Endothelial cell of umbilical vein (primary cell): ENCODE measurements around the gene OSBPL6. TPM values are rescaled to one million over a fixed set of nuclear protein-coding genes. Genes with fewer than 3 reads are reported as not detected.

Experiments
- BruUV-seq: library from RNA; stranded (reverse); fragments of 400-500 nt; replicated peaks from 2 replicates; lab custom pipeline; 2021; lab: Mats Ljungman, UMichigan
- CTCF ChIA-PET: fragments of 300-600, 350-600 bp; sonication (Branson Sonifier 250); formaldehyde crosslinking; loops from one replicate; lab custom pipeline; 2021; ENCODE audit warnings: antibody characterized with exemption, inconsistent platforms; lab: Charles Lee
- POLR2A ChIA-PET: fragments of 300-600, 350-600 bp; sonication (Branson Sonifier 250); formaldehyde crosslinking; loops from one replicate; lab custom pipeline; 2021; ENCODE audit warnings: antibody characterized with exemption, inconsistent platforms; lab: Charles Lee
- DNase-seq: peaks from one replicate; pipeline ENCODE4 v3.0.0-alpha.2; 2011; ENCODE audit warnings: low read depth, low spot score
- FAIRE-seq: peaks from 2 replicates; lab custom pipeline; 2011; peaks lifted over from hg19 to GRCh38; lab: Jason Lieb, UNC
- H2AFZ ChIP-seq: 2 replicates; pipeline ENCODE4 v1.6.0; 2012; ENCODE audit warnings: low read depth, low read length, control low read depth, inconsistent platforms
- H3K27ac ChIP-seq: 2 replicates; pipeline ENCODE4 v1.5.1; 2011; ENCODE audit warnings: low read depth, mild to moderate bottlenecking, control low read depth, low read length, moderate library complexity; ENCODE audit not compliant: insufficient read depth
- H3K27me3 ChIP-seq, 2 experiments: 2 replicates each; pipeline versions ENCODE4 v1.6.0 to v1.6.1; 2011; ENCODE audit warnings: low read length in 2 of 2, mixed read lengths in 1 of 2; ENCODE audit not compliant: control insufficient read depth in 2 of 2, insufficient read depth in 2 of 2
- H3K36me3 ChIP-seq, 2 experiments: 2 replicates in 1 of 2; 3 replicates in 1 of 2; pipeline ENCODE4 v1.5.1; 2011; ENCODE audit warnings: low read length in 2 of 2, mild to moderate bottlenecking in 1 of 2, moderate library complexity in 1 of 2; ENCODE audit not compliant: control insufficient read depth in 2 of 2, insufficient read depth in 2 of 2; ENCODE audit errors: extremely low read depth in 1 of 2
- H3K4me1 ChIP-seq: 3 replicates; pipeline ENCODE4 v1.5.1; 2011; ENCODE audit warnings: mild to moderate bottlenecking, low read length; ENCODE audit not compliant: control insufficient read depth, insufficient read depth; ENCODE audit errors: extremely low read depth
- H3K4me2 ChIP-seq: 2 replicates; pipeline ENCODE4 v1.6.1; 2011; ENCODE audit warnings: low read length, control low read depth, mixed read lengths; ENCODE audit not compliant: insufficient read depth
- H3K4me3 ChIP-seq, 3 experiments: fragments of 200-600 bp in 1 of 3; sonication (generic), shearing (Covaris generic) in 1 of 3; replicated peaks in 1 of 3; 2 replicates each; pipeline ENCODE4 v1.5.1; 2011 to 2016; ENCODE audit warnings: control low read depth in 3 of 3, low read length in 3 of 3, mild to moderate bottlenecking in 2 of 3, inconsistent platforms in 1 of 3, low read depth in 1 of 3, moderate library complexity in 1 of 3; ENCODE audit not compliant: insufficient read depth in 1 of 3
- H3K79me2 ChIP-seq: 2 replicates; pipeline ENCODE4 v1.6.0; 2012; ENCODE audit warnings: low read length, inconsistent platforms; ENCODE audit not compliant: control insufficient read depth, insufficient read depth
- H3K9ac ChIP-seq: replicated peaks from 2 replicates; pipeline ENCODE3; 2011; ENCODE audit warnings: low read length, control low read depth; ENCODE audit not compliant: insufficient read depth; ENCODE audit errors: extremely low read depth
- H3K9me1 ChIP-seq: replicated peaks from 3 replicates; pipeline ENCODE4 v1.6.0; 2011; ENCODE audit warnings: mild to moderate bottlenecking, low read length; ENCODE audit not compliant: control insufficient read depth, insufficient read depth; ENCODE audit errors: extremely low read depth
- H3K9me3 ChIP-seq: replicated peaks from 2 replicates; pipeline ENCODE4 v1.5.1; 2012; ENCODE audit warnings: low read length, inconsistent platforms; ENCODE audit not compliant: control insufficient read depth, insufficient read depth
- H4K20me1 ChIP-seq: replicated peaks from 2 replicates; pipeline ENCODE3; 2011; ENCODE audit warnings: mild to moderate bottlenecking, low read length; ENCODE audit not compliant: control insufficient read depth, insufficient read depth; ENCODE audit errors: extremely low read depth
- EZH2 ChIP-seq: IDR thresholded peaks from 2 replicates; pipeline ENCODE4 v1.6.1; 2012; ENCODE audit warnings: borderline replicate concordance, low read depth, mild to moderate bottlenecking, moderate library complexity, low read length, inconsistent platforms; ENCODE audit not compliant: severe bottlenecking
- FOS ChIP-seq: IDR thresholded peaks from 2 replicates; pipeline ENCODE4 v1.6.1; 2011; ENCODE audit warnings: mild to moderate bottlenecking, low read length, moderate library complexity, borderline replicate concordance; ENCODE audit not compliant: insufficient read depth
- GATA2 ChIP-seq: IDR thresholded peaks from 2 replicates; pipeline ENCODE4 v1.7.0; 2011; ENCODE audit warnings: low read depth, mild to moderate bottlenecking, moderate library complexity, mixed read lengths, low read length; ENCODE audit not compliant: insufficient read length, insufficient read depth
- JUN ChIP-seq: IDR thresholded peaks from 2 replicates; pipeline ENCODE4 v1.6.1; 2011; ENCODE audit warnings: borderline replicate concordance, low read depth; ENCODE audit not compliant: insufficient read length, insufficient read depth
- MYC ChIP-seq: IDR thresholded peaks from one replicate; pipeline ENCODE4 v1.6.1; 2011; ENCODE audit warnings: mild to moderate bottlenecking, low read depth, low read length
- POLR2A ChIP-seq: IDR thresholded peaks from 2 replicates; pipeline ENCODE4 v1.6.1; 2012; ENCODE audit warnings: low read depth, mild to moderate bottlenecking, control low read depth, low read length
- POLR2AphosphoS5 ChIP-seq: IDR thresholded peaks from 2 replicates; pipeline ENCODE4 v1.6.1; 2012; ENCODE audit warnings: low read depth, mild to moderate bottlenecking, control low read depth, low read length, moderate library complexity; ENCODE audit not compliant: insufficient read depth
- dilution Hi-C: fragments of 300-500 bp; cut with MboI; formaldehyde crosslinking; loops from one replicate; pipeline ENCODE4 v1.15.0; 2019; ENCODE audit warnings: low sequenced_read_pairs; ENCODE audit not compliant: extremely low pct_ligation_motif_present
- intact Hi-C: fragments of 100-400 bp; cut with micrococcal nuclease; formaldehyde crosslinking; loops from one replicate; pipeline ENCODE4 v1.10.0; 2022
- polyA plus RNA-seq, 4 experiments: library from polyadenylated mRNA; depleted of rRNA in 3 of 4; stranded (reverse) in 3 of 4; unstranded in 1 of 4; fragments of >200 nt; gene quantifications; 2 replicates each; pipeline versions ENCODE4 v1.2.1 to v1.2.3, GENCODE V29; 2011 to 2012; ENCODE audit warnings: missing spikeins in 1 of 4
- total RNA-seq: library from RNA; stranded (reverse); gene quantifications from 2 replicates; pipeline ENCODE4 v1.2.3, GENCODE V29; 2021
- TF ChIP-seq, protein P1 (sequence below): IDR thresholded peaks from 2 replicates; pipeline ENCODE4 v1.6.1; 2011; ENCODE audit not compliant: insufficient read depth, insufficient read length
- TF ChIP-seq, protein P2 (sequence below), 2 donors: IDR thresholded peaks; 1 replicate in 1 of 2; 2 replicates in 1 of 2; pipeline ENCODE4 v1.5.1; 2011; ENCODE audit warnings: low read length in 2 of 2, mild to moderate bottlenecking in 2 of 2, moderate library complexity in 2 of 2, control low read depth in 1 of 2, inconsistent platforms in 1 of 2, low read depth in 1 of 2; ENCODE audit not compliant: insufficient read depth in 1 of 2; ENCODE audit errors: extremely low read depth in 1 of 2

Gene OSBPL6
- total and polyA plus RNA-seq, 2 donors (not counting 3 experiments of a cell fraction or from before 2014, with no cell fraction given), result 1.5 to 2.3 TPM

DNA sequence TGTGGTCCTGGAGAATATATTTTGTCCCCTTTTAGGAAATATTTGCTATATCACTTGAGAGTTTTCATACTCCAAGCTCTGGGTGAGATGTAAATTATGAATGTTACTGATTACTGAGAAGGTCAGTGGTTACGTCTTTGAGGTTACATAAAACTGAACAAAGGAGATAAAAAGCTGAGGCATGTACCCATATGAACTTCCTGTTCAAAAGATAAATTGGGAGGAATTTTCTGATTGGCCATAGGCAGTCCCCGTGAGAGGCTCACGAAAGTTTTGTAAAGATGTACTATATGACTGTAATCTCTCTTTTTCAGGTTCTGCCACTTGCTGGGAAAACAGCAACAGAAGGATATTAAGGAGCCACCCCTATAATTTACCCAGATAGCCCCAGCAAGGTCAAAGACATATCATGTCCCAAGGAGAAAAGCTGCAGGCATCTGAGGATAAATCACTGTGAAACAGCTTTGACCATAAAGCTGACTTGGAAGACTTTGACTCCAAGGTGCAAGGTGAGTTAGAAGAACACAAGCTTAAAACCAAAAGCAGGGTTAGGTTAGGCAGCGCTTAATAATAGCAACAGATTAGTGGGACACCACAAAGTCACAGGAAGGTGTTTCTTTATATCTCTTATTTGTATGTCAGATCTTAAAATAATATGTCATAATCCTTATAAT is 90.4 kb downstream of the OSBPL6 start:
- CTCF ChIA-PET, result interaction anchor here (1.0 to 1.9 kb wide), 3 partner anchors 10 to 37 kb away, joined by 3 to 5 read pairs (median 4); no protein-coding TSS in a partner anchor
- no peaks in the 10 kb centered on the region for H3K79me2 ChIP-seq
- intact Hi-C loops, result no loop called here
- DNase-seq, result no peak
- H3K9me3 ChIP-seq, result no peaks in the 10 kb centered on the region
- H3K4me3 ChIP-seq, result no peak overlapping the region
- TF ChIP-seq POLR2A (no peak), GATA2 (no peak), FOS (no peak), POLR2AphosphoS5 (no peak), JUN (no peak), EZH2 (no peak), MYC (no peak)
- TF ChIP-seq, protein P1, sequence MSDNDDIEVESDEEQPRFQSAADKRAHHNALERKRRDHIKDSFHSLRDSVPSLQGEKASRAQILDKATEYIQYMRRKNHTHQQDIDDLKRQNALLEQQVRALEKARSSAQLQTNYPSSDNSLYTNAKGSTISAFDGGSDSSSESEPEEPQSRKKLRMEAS, result no peak
- TF ChIP-seq, protein P2, sequence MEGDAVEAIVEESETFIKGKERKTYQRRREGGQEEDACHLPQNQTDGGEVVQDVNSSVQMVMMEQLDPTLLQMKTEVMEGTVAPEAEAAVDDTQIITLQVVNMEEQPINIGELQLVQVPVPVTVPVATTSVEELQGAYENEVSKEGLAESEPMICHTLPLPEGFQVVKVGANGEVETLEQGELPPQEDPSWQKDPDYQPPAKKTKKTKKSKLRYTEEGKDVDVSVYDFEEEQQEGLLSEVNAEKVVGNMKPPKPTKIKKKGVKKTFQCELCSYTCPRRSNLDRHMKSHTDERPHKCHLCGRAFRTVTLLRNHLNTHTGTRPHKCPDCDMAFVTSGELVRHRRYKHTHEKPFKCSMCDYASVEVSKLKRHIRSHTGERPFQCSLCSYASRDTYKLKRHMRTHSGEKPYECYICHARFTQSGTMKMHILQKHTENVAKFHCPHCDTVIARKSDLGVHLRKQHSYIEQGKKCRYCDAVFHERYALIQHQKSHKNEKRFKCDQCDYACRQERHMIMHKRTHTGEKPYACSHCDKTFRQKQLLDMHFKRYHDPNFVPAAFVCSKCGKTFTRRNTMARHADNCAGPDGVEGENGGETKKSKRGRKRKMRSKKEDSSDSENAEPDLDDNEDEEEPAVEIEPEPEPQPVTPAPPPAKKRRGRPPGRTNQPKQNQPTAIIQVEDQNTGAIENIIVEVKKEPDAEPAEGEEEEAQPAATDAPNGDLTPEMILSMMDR (IDR thresholded peaks at IDR 0.05; ENCODE audit: extremely low read depth in 1 of 2, insufficient read depth in 1 of 2, low read depth in 1 of 2, low read length in 2 of 2), result no peak
- no peak for FAIRE-seq
- BruUV-seq, result no TSS peak
- no peak overlapping the region for H2AFZ ChIP-seq
- H3K27me3 ChIP-seq, result no peaks in the 10 kb centered on the region
- no peak overlapping the region for H3K9ac ChIP-seq
- no peaks in the 10 kb centered on the region for H4K20me1 ChIP-seq
- H3K4me1 ChIP-seq, result peaks cover 21% of the 10 kb centered on the region
- no peak overlapping the region for H3K27ac ChIP-seq
- POLR2A ChIA-PET, result no interaction called here
- H3K36me3 ChIP-seq, result no peaks in the 10 kb centered on the region
- no peak overlapping the region for H3K4me2 ChIP-seq
- no peaks in the 10 kb centered on the region for H3K9me1 ChIP-seq
- dilution Hi-C loops, result no loop called here
